ENCODE data around the gene PLA2G4D.

- TF ChIP-seq, protein P1, sequence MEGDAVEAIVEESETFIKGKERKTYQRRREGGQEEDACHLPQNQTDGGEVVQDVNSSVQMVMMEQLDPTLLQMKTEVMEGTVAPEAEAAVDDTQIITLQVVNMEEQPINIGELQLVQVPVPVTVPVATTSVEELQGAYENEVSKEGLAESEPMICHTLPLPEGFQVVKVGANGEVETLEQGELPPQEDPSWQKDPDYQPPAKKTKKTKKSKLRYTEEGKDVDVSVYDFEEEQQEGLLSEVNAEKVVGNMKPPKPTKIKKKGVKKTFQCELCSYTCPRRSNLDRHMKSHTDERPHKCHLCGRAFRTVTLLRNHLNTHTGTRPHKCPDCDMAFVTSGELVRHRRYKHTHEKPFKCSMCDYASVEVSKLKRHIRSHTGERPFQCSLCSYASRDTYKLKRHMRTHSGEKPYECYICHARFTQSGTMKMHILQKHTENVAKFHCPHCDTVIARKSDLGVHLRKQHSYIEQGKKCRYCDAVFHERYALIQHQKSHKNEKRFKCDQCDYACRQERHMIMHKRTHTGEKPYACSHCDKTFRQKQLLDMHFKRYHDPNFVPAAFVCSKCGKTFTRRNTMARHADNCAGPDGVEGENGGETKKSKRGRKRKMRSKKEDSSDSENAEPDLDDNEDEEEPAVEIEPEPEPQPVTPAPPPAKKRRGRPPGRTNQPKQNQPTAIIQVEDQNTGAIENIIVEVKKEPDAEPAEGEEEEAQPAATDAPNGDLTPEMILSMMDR (IDR thresholded peaks at IDR 0.05; ENCODE audit: insufficient read depth, low read length, poor library complexity, severe bottlenecking) = no peak
- no peak for TF ChIP-seq EZH2phosphoT487 (conservative IDR thresholded peaks at IDR 0.05; ENCODE audit: low read length)
Observed at GRCh38 chr15:42088801-42089640, 5.3 kb downstream of the PLA2G4D start.
